GM15510 (cell line): Measurements from ENCODE around the gene FAM131A.

ENCODE experiments used
- POLR2A ChIP-seq: IDR thresholded peaks from 3 replicates; pipeline ENCODE4 v1.6.1; 2011; ENCODE audit warnings: borderline replicate concordance; ENCODE audit not compliant: insufficient read length; ENCODE audit errors: extremely low read depth

Gene FAM131A

GRCh38 chr3:184382326-184383032 is 45.1 kb downstream of the FAM131A start:
- TF ChIP-seq POLR2A = no peak

GRCh38 chr3:184383033-184383740 is 45.8 kb downstream of the FAM131A start:
- TF ChIP-seq POLR2A = no peak

GRCh38 chr3:184384342-184384741 is 46.9 kb downstream of the FAM131A start:
- no peak for TF ChIP-seq POLR2A

GRCh38 chr3:184384856-184385422 is 47.5 kb downstream of the FAM131A start:
- TF ChIP-seq POLR2A = no peak

- TF ChIP-seq POLR2A = no peak
These were observed 48.8 kb downstream of the FAM131A start for GRCh38 chr3:184386047-184386806.

- no peak for TF ChIP-seq POLR2A
These were observed 49.8 kb downstream of the FAM131A start for GRCh38 chr3:184387174-184387714.

GRCh38 chr3:184388164-184388935 is 51.0 kb downstream of the FAM131A start:
- TF ChIP-seq POLR2A = no peak

- no peak for TF ChIP-seq POLR2A
These were observed 51.5 kb downstream of the FAM131A start for GRCh38 chr3:184388936-184389230.

GRCh38 chr3:184389384-184389783 is 52.0 kb downstream of the FAM131A start:
- TF ChIP-seq POLR2A = no peak

GRCh38 chr3:184389935-184390528 is 52.6 kb downstream of the FAM131A start:
- TF ChIP-seq POLR2A = no peak

- TF ChIP-seq POLR2A = no peak
These were observed 53.9 kb downstream of the FAM131A start for GRCh38 chr3:184391266-184391665.

GRCh38 chr3:184395320-184395660 is 57.9 kb downstream of the FAM131A start:
- no peak for TF ChIP-seq POLR2A
